Mesenchymal stem cell (in vitro differentiated cells and primary cell): Measurements from ENCODE around the gene SRD5A2.

Experiments
- DNase-seq: peaks from one replicate; pipeline ENCODE4 v3.0.0-alpha.2; 2013
- H2AFZ ChIP-seq: one replicate; pipeline ENCODE4 v1.6.1; 2013; ENCODE audit warnings: low read depth, mild to moderate bottlenecking, control low read depth, inconsistent platforms, low read length, moderate library complexity
- H2AK5ac ChIP-seq: 2 replicates; pipeline ENCODE4 v1.6.1; 2013; ENCODE audit warnings: low read length, moderate library complexity, mild to moderate bottlenecking, inconsistent platforms; ENCODE audit not compliant: severe bottlenecking
- H2BK120ac ChIP-seq: one replicate; pipeline ENCODE4 v1.6.1; 2013; ENCODE audit warnings: low read depth, mild to moderate bottlenecking, inconsistent platforms, low read length, moderate library complexity
- H2BK12ac ChIP-seq, 2 experiments: one replicate each; pipeline ENCODE4 v1.6.1; 2013; ENCODE audit warnings: inconsistent platforms in 2 of 2, low read length in 2 of 2, mild to moderate bottlenecking in 2 of 2, moderate library complexity in 2 of 2, control low read depth in 1 of 2
- H2BK15ac ChIP-seq: one replicate; pipeline ENCODE4 v1.6.1; 2013; ENCODE audit warnings: mild to moderate bottlenecking, low read depth, inconsistent platforms; ENCODE audit not compliant: poor library complexity, severe bottlenecking
- H2BK5ac ChIP-seq: 2 replicates; pipeline ENCODE4 v1.6.1; 2013; ENCODE audit warnings: low read depth, mild to moderate bottlenecking, low read length, control low read depth, inconsistent platforms; ENCODE audit not compliant: poor library complexity, severe bottlenecking
- H3K14ac ChIP-seq, 2 experiments: one replicate each; pipeline ENCODE4 v1.6.1; 2013; ENCODE audit warnings: inconsistent platforms in 2 of 2, low read length in 2 of 2, control low read depth in 1 of 2, mild to moderate bottlenecking in 1 of 2, moderate library complexity in 1 of 2
- H3K18ac ChIP-seq, 2 experiments: one replicate each; pipeline ENCODE4 v1.6.1; 2013; ENCODE audit warnings: inconsistent platforms in 2 of 2, low read length in 2 of 2, control low read depth in 1 of 2, low read depth in 1 of 2, mild to moderate bottlenecking in 1 of 2
- H3K23ac ChIP-seq, 2 experiments: one replicate each; pipeline ENCODE4 v1.6.1; 2013; ENCODE audit warnings: inconsistent platforms in 2 of 2, low read length in 2 of 2, mild to moderate bottlenecking in 2 of 2, moderate library complexity in 2 of 2, control low read depth in 1 of 2
- H3K27ac ChIP-seq: 2 replicates; pipeline ENCODE4 v1.5.1; 2013; ENCODE audit warnings: mild to moderate bottlenecking, moderate library complexity, low read length, control low read depth, inconsistent platforms; ENCODE audit not compliant: poor library complexity, severe bottlenecking
- H3K27me3 ChIP-seq, 2 experiments: 2 replicates each; pipeline versions ENCODE4 v1.6.1 to v1.7.0; 2013; ENCODE audit warnings: low read length in 2 of 2, mild to moderate bottlenecking in 2 of 2, moderate library complexity in 2 of 2, control low read depth in 1 of 2, inconsistent platforms in 1 of 2; ENCODE audit not compliant: control insufficient read depth in 1 of 2, insufficient read depth in 1 of 2
- H3K36me3 ChIP-seq, 2 experiments: 2 replicates each; pipeline versions ENCODE4 v1.6.1 to v1.7.0; 2013; ENCODE audit warnings: low read length in 2 of 2, control low read depth in 1 of 2, inconsistent platforms in 1 of 2, low read depth in 1 of 2, mild to moderate bottlenecking in 1 of 2; ENCODE audit not compliant: insufficient read depth in 2 of 2, control insufficient read depth in 1 of 2
- H3K4ac ChIP-seq, 2 experiments: one replicate each; pipeline ENCODE4 v1.6.1; 2013; ENCODE audit warnings: inconsistent platforms in 2 of 2, low read length in 2 of 2, mild to moderate bottlenecking in 2 of 2, moderate library complexity in 2 of 2, control low read depth in 1 of 2, low read depth in 1 of 2
- H3K4me1 ChIP-seq: 2 replicates; pipeline ENCODE4 v1.6.1; 2013; ENCODE audit warnings: low read depth, low read length, control low read depth; ENCODE audit not compliant: control insufficient read depth, insufficient read depth
- H3K4me2 ChIP-seq: 2 replicates; pipeline ENCODE4 v1.6.1; 2013; ENCODE audit warnings: low read length, mild to moderate bottlenecking, inconsistent platforms; ENCODE audit not compliant: poor library complexity, severe bottlenecking
- H3K4me3 ChIP-seq, 2 experiments: 2 replicates each; pipeline versions ENCODE4 v1.5.1 to v1.7.0; 2013; ENCODE audit warnings: low read length in 2 of 2, mild to moderate bottlenecking in 2 of 2, control low read depth in 1 of 2, low read depth in 1 of 2; ENCODE audit not compliant: insufficient read depth in 1 of 2
- H3K79me1 ChIP-seq: replicated peaks from 2 replicates; pipeline ENCODE4 v1.6.1; 2013; ENCODE audit warnings: mild to moderate bottlenecking, control low read depth, low read length, inconsistent platforms; ENCODE audit not compliant: poor library complexity, severe bottlenecking
- H3K9ac ChIP-seq: 2 replicates; pipeline ENCODE4 v1.7.0; 2013; ENCODE audit warnings: mild to moderate bottlenecking, low read length, moderate library complexity
- H3K9me3 ChIP-seq: 2 replicates; pipeline ENCODE4 v1.7.0; 2013; ENCODE audit warnings: mild to moderate bottlenecking, low read length; ENCODE audit not compliant: control insufficient read depth
- H4K8ac ChIP-seq: one replicate; pipeline ENCODE4 v1.6.1; 2013; ENCODE audit warnings: inconsistent platforms, mild to moderate bottlenecking, low read length, moderate library complexity
- H4K91ac ChIP-seq: one replicate; pipeline ENCODE4 v1.6.1; 2013; ENCODE audit warnings: mild to moderate bottlenecking, low read length, inconsistent platforms
- WGBS: methylation state at CpG from one replicate; pipeline ENCODE4 v1.1.7; 2013; ENCODE audit warnings: mixed read lengths; 5-methylcytosine and 5-hydroxymethylcytosine counted together

Gene SRD5A2

GRCh38 chr2:31513553-31513952 lies 67.2 kb downstream of the SRD5A2 start:
- H2BK12ac ChIP-seq, result no peak overlapping the region
- no peak overlapping the region for H3K14ac ChIP-seq
- DNase-seq, result no peak
- H2AK5ac ChIP-seq, result no peak overlapping the region
- no peak overlapping the region for H4K8ac ChIP-seq
- H3K23ac ChIP-seq, result no peak overlapping the region
- no peaks in the 10 kb centered on the region for H3K4me1 ChIP-seq
- no peak overlapping the region for H2BK15ac ChIP-seq
- H3K9ac ChIP-seq, result no peak overlapping the region
- no peaks in the 10 kb centered on the region for H3K36me3 ChIP-seq
- no peak overlapping the region for H4K91ac ChIP-seq
- 72% methylated on average over 3 of the region's 3 CpGs for WGBS
- H3K27me3 ChIP-seq, result no peaks in the 10 kb centered on the region
- no peak overlapping the region for H3K4me3 ChIP-seq
- no peaks in the 10 kb centered on the region for H3K9me3 ChIP-seq
- no peak overlapping the region for H2AFZ ChIP-seq
- no peak overlapping the region for H3K4ac ChIP-seq
- no peak overlapping the region for H2BK5ac ChIP-seq
- no peak overlapping the region for H3K4me2 ChIP-seq
- H3K27ac ChIP-seq, result no peak overlapping the region
- no peak overlapping the region for H3K18ac ChIP-seq
- H3K79me1 ChIP-seq, result no peaks in the 10 kb centered on the region
- H2BK120ac ChIP-seq, result no peak overlapping the region

- Histone ChIP-seq H3K79me1 (no peaks in the 10 kb centered on the region), H4K91ac (no peak overlapping the region), H2BK12ac (no peak overlapping the region), H3K27ac (no peak overlapping the region), H2AFZ (no peak overlapping the region), H3K18ac (no peak overlapping the region), H2BK120ac (no peak overlapping the region), H3K36me3 (no peaks in the 10 kb centered on the region), H3K9me3 (no peaks in the 10 kb centered on the region), H3K9ac (no peak overlapping the region), H3K23ac (no peak overlapping the region), H3K4ac (no peak overlapping the region), H2AK5ac (no peak overlapping the region), H3K14ac (no peak overlapping the region), H2BK15ac (no peak overlapping the region), H2BK5ac (no peak overlapping the region), H3K4me3 (no peak overlapping the region), H3K27me3 (no peaks in the 10 kb centered on the region), H3K4me2 (no peak overlapping the region), H4K8ac (no peak overlapping the region), H3K4me1 (no peaks in the 10 kb centered on the region)
- DNase-seq, result no peak
Measured at GRCh38 chr2:31511376-31511775, 69.4 kb downstream of the SRD5A2 start.

GRCh38 chr2:31505111-31505510 lies 75.6 kb downstream of the SRD5A2 start:
- no peak overlapping the region for H4K91ac ChIP-seq
- no peaks in the 10 kb centered on the region for H3K4me1 ChIP-seq
- H3K27ac ChIP-seq, result no peak overlapping the region
- H3K23ac ChIP-seq, result no peak overlapping the region
- no peak overlapping the region for H3K18ac ChIP-seq
- no peak overlapping the region for H2BK5ac ChIP-seq
- no peak overlapping the region for H3K9ac ChIP-seq
- H2BK120ac ChIP-seq, result no peak overlapping the region
- H3K4ac ChIP-seq, result no peak overlapping the region
- WGBS, result 82% methylated on average over 2 of the region's 2 CpGs
- no peak overlapping the region for H3K4me3 ChIP-seq
- DNase-seq, result no peak
- H2AFZ ChIP-seq, result no peak overlapping the region
- no peak overlapping the region for H3K14ac ChIP-seq
- H4K8ac ChIP-seq, result no peak overlapping the region
- no peak overlapping the region for H2BK15ac ChIP-seq
- no peaks in the 10 kb centered on the region for H3K9me3 ChIP-seq
- H2BK12ac ChIP-seq, result no peak overlapping the region
- H3K4me2 ChIP-seq, result no peak overlapping the region
- no peaks in the 10 kb centered on the region for H3K36me3 ChIP-seq
- H3K27me3 ChIP-seq, result no peaks in the 10 kb centered on the region
- no peaks in the 10 kb centered on the region for H3K79me1 ChIP-seq
- H2AK5ac ChIP-seq, result no peak overlapping the region

- Histone ChIP-seq H3K18ac (no peak overlapping the region), H4K8ac (no peak overlapping the region), H3K4me2 (no peak overlapping the region), H3K4ac (no peak overlapping the region), H2BK120ac (no peak overlapping the region), H2BK12ac (no peak overlapping the region), H3K27me3 (no peaks in the 10 kb centered on the region), H3K79me1 (no peaks in the 10 kb centered on the region), H3K4me3 (no peak overlapping the region), H3K36me3 (no peaks in the 10 kb centered on the region), H2AK5ac (no peak overlapping the region), H4K91ac (no peak overlapping the region), H3K4me1 (no peaks in the 10 kb centered on the region), H2BK5ac (no peak overlapping the region), H3K23ac (no peak overlapping the region), H2AFZ (no peak overlapping the region), H3K27ac (no peak overlapping the region), H3K9me3 (no peaks in the 10 kb centered on the region), H3K14ac (no peak overlapping the region), H2BK15ac (no peak overlapping the region), H3K9ac (no peak overlapping the region)
- 100% methylated on average over 1 of the region's 2 CpGs for WGBS
- no peak for DNase-seq
Measured at GRCh38 chr2:31504311-31504710, 76.4 kb downstream of the SRD5A2 start.
